Stimulated activated CD4-positive, alpha-beta T cell treated with anti-CD3 and anti-CD28 coated beads, TNF-alpha, amount 100 ng/mL, for 24 hours (primary cell): ENCODE data around the gene FAM89A.
"Not testable (repeated sequence)": the region's sequence is repeated elsewhere in the genome, so short reads cannot be mapped to it uniquely, and the experiment has no call there.

ENCODE experiments used
- DNase-seq, 3 experiments: peaks; one replicate each; pipeline ENCODE4 v3.0.0-alpha.2; 2020; ENCODE audit warnings: low read depth in 3 of 3

Gene FAM89A

GRCh38 chr1:230992100-230992774 lies 47.8 kb downstream of the FAM89A start:
- DNase-seq, result no peak

- no peak for DNase-seq
Observed at GRCh38 chr1:230987448-230987847, 52.6 kb downstream of the FAM89A start.

- no peak for DNase-seq
Observed at GRCh38 chr1:230986976-230987375, 53.1 kb downstream of the FAM89A start.

GRCh38 chr1:230985711-230986110 lies 54.3 kb downstream of the FAM89A start:
- DNase-seq, result no peak

- not testable (repeated sequence) for DNase-seq
Observed at GRCh38 chr1:230984622-230985515, 55.2 kb downstream of the FAM89A start.

- DNase-seq, result no peak
Observed at GRCh38 chr1:230983811-230984210, 56.2 kb downstream of the FAM89A start.

- no peak for DNase-seq
Observed at GRCh38 chr1:230982696-230983095, 57.4 kb downstream of the FAM89A start.

GRCh38 chr1:230979952-230980351 lies 60.1 kb downstream of the FAM89A start:
- DNase-seq, result no peak

GRCh38 chr1:230979389-230979716 lies 60.7 kb downstream of the FAM89A start:
- DNase-seq, result no peak

GRCh38 chr1:230978491-230979388 lies 61.3 kb downstream of the FAM89A start, which contains the start of the genes ARV1 and TTC13:
Gene ARV1, plus strand, starts transcription at chr1:230979094. Its CDS starts 12 bp downstream, at chr1:230979106.
Gene TTC13, minus strand, starts transcription at chr1:230978861. Its CDS starts 31 bp downstream, at chr1:230978830.
- DNase-seq, result peak; percentile 94 to 98 (median 94)

- peak in 2 of 3 experiments; percentile 6 to 26 for DNase-seq
Observed at GRCh38 chr1:230977761-230978490, 62.1 kb downstream of the FAM89A start.

GRCh38 chr1:230976825-230977747 lies 63.0 kb downstream of the FAM89A start:
- DNase-seq, result peak in 1 of 3 experiments; percentile 2

- no peak for DNase-seq
Observed at GRCh38 chr1:230976360-230976759, 63.7 kb downstream of the FAM89A start.

GRCh38 chr1:230975636-230976035 lies 64.4 kb downstream of the FAM89A start:
- DNase-seq, result no peak

- DNase-seq, result peak in 2 of 3 experiments; percentile 20 to 40
Observed at GRCh38 chr1:230972855-230973271, 67.2 kb downstream of the FAM89A start.

GRCh38 chr1:230971771-230972170 lies 68.3 kb downstream of the FAM89A start:
- no peak for DNase-seq

GRCh38 chr1:230970432-230970831 lies 69.6 kb downstream of the FAM89A start:
- DNase-seq, result no peak
